ENCODE results near the gene FAM163B. TPM values are rescaled to one million over a fixed set of nuclear protein-coding genes. Genes with fewer than 3 reads are reported as not detected.
"Not testable (repeated sequence)": the region's sequence is repeated elsewhere in the genome, so short reads cannot be mapped to it uniquely, and the experiment has no call there.

The FAM163B gene
- total RNA-seq, 2 donors from 2014 or later, result not detected

DNA sequence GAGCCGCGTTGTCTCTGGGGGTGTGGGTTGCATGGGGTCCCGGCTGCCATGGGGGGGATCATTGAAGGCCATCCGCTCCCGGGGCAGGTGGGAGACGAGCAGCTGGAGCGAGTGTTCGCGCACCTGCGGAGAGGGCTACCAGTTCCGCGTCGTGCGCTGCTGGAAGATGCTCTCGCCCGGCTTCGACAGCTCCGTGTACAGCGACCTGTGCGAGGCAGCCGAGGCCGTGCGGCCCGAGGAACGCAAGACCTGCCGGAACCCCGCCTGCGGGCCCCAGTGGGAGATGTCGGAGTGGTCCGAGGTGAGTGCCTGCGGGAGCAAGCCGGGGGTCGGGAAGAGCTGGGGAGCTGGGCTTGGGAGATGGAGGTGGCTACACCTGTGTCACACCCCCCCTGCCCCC is 41.0 kb downstream of the FAM163B start:
- DNase-seq (no peak), ATAC-seq (replicated peaks in 1 of 2) (no peak)
- no peaks in the 10 kb centered on the region for H3K4me1 Mint-ChIP-seq (ENCODE audit: low read depth)
- no peak overlapping the region for H3K27ac Mint-ChIP-seq
- H3K4me3 Mint-ChIP-seq, result no peak overlapping the region
- no peaks in the 10 kb centered on the region for H3K27me3 Mint-ChIP-seq (ENCODE audit: low read depth)
- no peaks in the 10 kb centered on the region for H3K9me3 Mint-ChIP-seq
- no peaks in the 10 kb centered on the region for H3K36me3 Mint-ChIP-seq (ENCODE audit: insufficient read depth in 2 of 2)

DNA sequence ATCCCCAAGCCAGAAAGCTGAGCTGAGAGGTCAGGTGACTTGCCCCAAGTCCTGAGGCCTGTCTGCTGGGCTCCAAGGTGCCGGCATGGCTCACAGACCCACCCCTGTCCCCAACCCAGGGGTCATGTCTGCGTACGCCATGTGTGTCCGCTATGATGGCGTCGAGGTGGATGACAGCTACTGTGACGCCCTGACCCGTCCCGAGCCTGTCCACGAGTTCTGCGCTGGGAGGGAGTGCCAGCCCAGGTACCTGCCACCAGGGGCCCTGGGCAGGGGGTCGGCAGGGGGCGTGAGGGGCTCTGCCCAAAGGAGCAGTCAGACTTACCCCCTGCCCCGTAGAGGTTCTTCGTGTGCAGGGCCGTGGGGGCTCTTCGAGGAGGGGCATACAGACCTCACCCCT is 42.4 kb downstream of the FAM163B start:
- Mint-ChIP-seq H3K27me3 (ENCODE audit: low read depth) (no peaks in the 10 kb centered on the region), H3K9me3 (no peaks in the 10 kb centered on the region), H3K27ac (no peak overlapping the region), H3K4me3 (no peak overlapping the region), H3K36me3 (ENCODE audit: insufficient read depth in 2 of 2) (no peaks in the 10 kb centered on the region), H3K4me1 (ENCODE audit: low read depth) (no peaks in the 10 kb centered on the region)
- DNase-seq (no peak), ATAC-seq (replicated peaks in 1 of 2) (no peak)

DNA sequence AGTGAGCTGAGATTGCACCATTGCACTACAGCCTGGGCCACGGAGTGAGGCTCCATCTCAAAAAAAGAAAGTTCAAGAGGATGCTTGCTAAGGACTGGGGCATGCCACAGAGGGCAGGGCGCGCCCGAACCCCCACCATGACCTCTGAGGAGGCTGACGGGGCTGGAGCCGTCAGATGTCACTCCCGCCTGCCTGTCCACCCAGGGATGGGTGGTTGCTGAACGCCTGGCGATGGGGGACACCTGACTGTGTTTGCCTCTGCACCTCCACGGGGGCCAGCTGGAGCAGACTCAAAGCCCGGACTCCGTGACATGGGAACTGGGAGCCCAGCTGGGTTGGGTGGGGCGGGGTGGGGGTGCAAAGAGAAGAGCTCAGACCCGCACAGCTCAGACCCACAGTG is 42.8 kb downstream of the FAM163B start:
- DNase-seq (no peak), ATAC-seq (replicated peaks in 1 of 2) (no peak)
- no peak overlapping the region for H3K27ac Mint-ChIP-seq
- no peaks in the 10 kb centered on the region for H3K36me3 Mint-ChIP-seq (ENCODE audit: insufficient read depth in 2 of 2)
- no peak overlapping the region for H3K4me3 Mint-ChIP-seq
- no peaks in the 10 kb centered on the region for H3K4me1 Mint-ChIP-seq (ENCODE audit: low read depth)
- no peaks in the 10 kb centered on the region for H3K27me3 Mint-ChIP-seq (ENCODE audit: low read depth)
- no peaks in the 10 kb centered on the region for H3K9me3 Mint-ChIP-seq

DNA sequence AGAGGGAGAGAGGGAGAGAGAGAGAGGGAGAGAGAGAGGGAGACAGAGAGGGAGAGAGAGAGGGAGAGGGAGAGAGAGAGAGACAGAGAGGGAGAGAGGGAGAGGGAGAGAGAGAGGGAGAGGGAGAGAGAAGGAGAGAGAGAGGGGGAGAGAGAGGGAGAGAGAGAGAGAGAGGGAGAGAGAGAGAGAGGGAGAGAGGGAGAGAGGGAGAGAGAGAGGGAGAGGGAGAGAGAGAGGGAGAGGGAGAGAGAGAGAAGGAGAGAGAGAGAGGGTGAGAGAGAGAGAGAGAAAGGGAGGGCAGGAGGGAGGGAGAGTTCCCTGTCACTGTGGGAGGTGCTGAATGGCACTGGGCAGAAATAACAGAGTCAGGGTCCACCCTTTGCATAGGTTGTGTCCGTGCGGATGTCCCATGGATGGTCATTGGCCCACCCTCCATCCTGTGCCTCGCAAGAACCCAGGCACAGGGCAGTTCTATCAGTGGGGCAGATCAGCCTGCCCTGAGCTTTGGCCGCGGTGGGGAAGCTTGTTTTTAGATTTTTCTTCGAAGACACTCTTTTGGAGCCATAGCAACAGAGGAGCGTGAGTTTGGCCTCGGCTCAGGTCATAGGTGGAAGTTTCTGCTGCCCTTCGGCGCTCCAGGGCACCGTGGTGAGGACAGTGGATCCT is 44.6 kb downstream of the FAM163B start:
- Mint-ChIP-seq H3K27me3 (ENCODE audit: low read depth) (no peaks in the 10 kb centered on the region), H3K9me3 (no peaks in the 10 kb centered on the region), H3K4me1 (ENCODE audit: low read depth) (peaks cover 4% of the 10 kb centered on the region), H3K4me3 (no peak overlapping the region), H3K27ac (no peak overlapping the region), H3K36me3 (ENCODE audit: insufficient read depth in 2 of 2) (no peaks in the 10 kb centered on the region)
- DNase-seq, result no peak
- no peak for ATAC-seq (replicated peaks in 1 of 2)

DNA sequence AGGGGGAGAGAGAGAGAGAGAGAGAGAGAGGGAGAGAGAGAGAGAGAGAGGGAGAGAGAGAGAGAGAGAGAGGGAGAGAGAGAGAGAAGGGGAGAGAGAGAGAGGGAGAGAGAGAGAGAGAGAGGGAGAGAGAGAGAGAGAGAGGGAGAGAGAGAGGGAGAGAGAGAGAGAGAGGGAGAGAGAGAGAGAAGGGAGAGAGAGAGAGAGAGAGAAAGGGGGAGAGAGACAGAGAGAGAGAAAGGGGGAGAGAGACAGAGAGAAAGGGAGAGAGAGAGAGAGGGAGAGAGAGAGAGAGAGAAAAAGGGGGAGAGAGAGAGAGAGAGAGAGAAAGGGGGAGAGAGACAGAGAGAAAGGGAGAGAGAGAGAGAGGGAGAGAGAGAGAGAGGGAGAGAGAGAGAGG is 45.4 kb downstream of the FAM163B start:
- ATAC-seq (replicated peaks in 1 of 2); H3K4me1 Mint-ChIP-seq (ENCODE audit: low read depth); H3K9me3 Mint-ChIP-seq; H3K27ac Mint-ChIP-seq; H3K36me3 Mint-ChIP-seq (ENCODE audit: insufficient read depth in 2 of 2); DNase-seq; H3K4me3 Mint-ChIP-seq; H3K27me3 Mint-ChIP-seq (ENCODE audit: low read depth): not testable (repeated sequence)

DNA sequence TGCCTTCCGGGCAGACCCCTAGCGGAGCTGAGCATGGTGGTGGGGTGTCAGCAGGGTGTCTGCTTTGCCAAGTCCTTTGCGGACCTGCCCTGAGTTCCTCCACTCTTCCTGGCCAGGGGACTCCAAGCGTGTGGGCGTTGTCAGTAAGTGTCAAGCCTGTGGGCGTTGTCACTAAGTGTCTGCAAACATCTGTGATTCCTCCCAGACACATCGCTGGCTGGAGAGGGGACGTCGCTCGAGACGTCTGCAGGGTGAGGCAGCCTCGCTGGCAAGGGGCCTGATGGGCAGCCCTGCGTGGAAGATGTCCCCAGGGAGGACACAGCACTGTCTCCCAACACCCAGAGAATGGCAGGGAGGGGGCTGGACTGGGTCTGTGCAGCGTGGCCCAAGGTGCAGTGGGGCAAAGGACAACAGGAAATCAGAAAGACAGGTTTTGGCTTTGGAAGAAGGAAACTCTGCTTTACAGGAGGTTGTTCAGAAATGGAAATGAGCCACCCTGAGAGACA is 45.8 kb downstream of the FAM163B start:
- DNase-seq (no peak), ATAC-seq (replicated peaks in 1 of 2) (no peak)
- no peaks in the 10 kb centered on the region for H3K9me3 Mint-ChIP-seq
- H3K4me3 Mint-ChIP-seq, result no peak overlapping the region
- H3K36me3 Mint-ChIP-seq (ENCODE audit: insufficient read depth in 2 of 2), result no peaks in the 10 kb centered on the region
- no peaks in the 10 kb centered on the region for H3K27me3 Mint-ChIP-seq (ENCODE audit: low read depth)
- no peak overlapping the region for H3K27ac Mint-ChIP-seq
- peaks cover 13% of the 10 kb centered on the region for H3K4me1 Mint-ChIP-seq (ENCODE audit: low read depth)

DNA sequence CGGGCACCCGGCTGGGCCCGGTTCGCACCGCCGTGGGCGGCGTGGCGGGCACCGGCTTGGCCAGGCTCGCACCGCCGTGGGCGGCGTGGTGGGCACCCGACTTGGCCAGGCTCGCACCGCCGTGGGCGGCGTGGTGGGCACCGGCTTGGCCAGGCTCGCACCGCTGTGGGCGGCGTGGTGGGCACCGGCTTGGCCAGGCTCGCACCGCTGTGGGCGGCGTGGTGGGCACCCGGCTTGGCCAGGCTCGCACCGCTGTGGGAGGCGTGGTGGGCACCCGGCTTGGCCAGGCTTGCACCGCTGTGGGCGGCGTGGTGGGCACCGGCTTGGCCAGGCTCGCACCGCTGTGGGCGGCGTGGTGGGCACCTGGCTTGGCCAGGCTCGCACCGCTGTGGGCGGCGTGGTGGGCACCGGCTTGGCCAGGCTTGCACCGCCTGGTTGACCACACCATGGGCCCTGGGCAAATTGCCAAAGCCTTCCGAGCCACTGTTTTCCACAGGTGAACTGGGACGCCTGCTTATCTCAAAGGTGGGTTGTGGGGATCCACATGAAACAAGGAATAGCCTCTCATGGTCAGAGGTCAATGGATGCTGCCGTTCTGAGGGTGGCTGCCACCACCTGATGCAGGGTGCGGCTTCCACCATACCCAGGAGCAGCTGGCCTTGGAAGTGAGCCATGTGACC is 46.4 kb downstream of the FAM163B start:
- Mint-ChIP-seq H3K9me3 (no peaks in the 10 kb centered on the region), H3K27ac (no peak overlapping the region), H3K4me3 (no peak overlapping the region), H3K27me3 (ENCODE audit: low read depth) (no peaks in the 10 kb centered on the region), H3K4me1 (ENCODE audit: low read depth) (peaks cover 19% of the 10 kb centered on the region), H3K36me3 (ENCODE audit: insufficient read depth in 2 of 2) (no peaks in the 10 kb centered on the region)
- DNase-seq (no peak), ATAC-seq (replicated peaks in 1 of 2) (no peak)

DNA sequence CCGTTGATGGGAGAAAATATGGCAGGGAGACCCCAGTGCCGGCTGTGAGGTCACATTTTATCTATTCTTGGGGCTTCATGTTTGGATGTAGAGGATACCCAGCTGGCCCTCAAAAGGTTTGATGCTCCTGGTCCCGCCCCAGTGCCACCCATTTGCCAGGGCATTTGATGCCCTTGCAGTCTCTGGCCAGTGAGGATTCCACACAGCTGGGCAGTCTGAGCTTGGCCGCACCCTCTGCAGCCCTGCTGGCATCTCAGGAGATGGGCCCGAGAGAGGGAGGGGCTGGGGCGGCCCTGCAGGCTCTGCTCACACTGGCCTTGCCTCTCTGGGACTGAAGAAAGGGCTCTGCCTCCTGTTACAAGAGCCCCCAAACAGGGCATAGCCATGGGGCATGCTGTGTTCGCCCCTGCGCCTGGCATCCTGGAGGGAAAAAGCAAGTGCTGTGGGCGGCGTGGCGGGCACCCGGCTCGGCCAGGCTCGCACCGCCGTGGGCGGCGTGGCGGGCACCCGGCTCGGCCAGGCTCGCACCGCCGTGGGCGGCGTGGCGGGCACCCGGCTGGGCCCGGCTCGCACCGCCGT is 47.1 kb downstream of the FAM163B start:
- H3K4me3 Mint-ChIP-seq, result no peak overlapping the region
- no peak overlapping the region for H3K27ac Mint-ChIP-seq
- peaks cover 23% of the 10 kb centered on the region for H3K4me1 Mint-ChIP-seq (ENCODE audit: low read depth)
- no peaks in the 10 kb centered on the region for H3K9me3 Mint-ChIP-seq
- DNase-seq (no peak), ATAC-seq (replicated peaks in 1 of 2) (no peak)
- no peaks in the 10 kb centered on the region for H3K36me3 Mint-ChIP-seq (ENCODE audit: insufficient read depth in 2 of 2)
- H3K27me3 Mint-ChIP-seq (ENCODE audit: low read depth), result no peaks in the 10 kb centered on the region

DNA sequence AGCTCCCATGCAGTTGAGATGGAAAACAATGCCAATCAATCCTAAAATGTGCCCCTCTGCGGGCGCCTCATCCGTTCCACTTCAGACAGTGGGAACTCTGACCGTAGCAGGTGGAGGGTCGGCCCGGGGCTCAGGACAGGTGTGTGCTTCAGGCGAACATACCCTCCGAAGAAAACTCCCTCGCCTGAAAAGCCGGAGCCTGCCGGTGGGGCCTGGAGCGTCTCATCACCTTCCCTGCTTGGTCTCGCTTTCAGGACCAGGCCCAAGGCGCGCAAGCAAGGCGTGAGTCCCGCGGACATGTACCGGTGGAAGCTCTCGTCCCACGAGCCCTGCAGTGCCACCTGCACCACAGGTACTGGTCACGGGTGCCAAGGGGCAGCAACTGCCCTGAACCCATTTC is 48.2 kb downstream of the FAM163B start:
- Mint-ChIP-seq H3K4me1 (ENCODE audit: low read depth) (peaks cover 23% of the 10 kb centered on the region), H3K27me3 (ENCODE audit: low read depth) (no peaks in the 10 kb centered on the region), H3K4me3 (no peak overlapping the region), H3K36me3 (ENCODE audit: insufficient read depth in 2 of 2) (no peaks in the 10 kb centered on the region), H3K27ac (no peak overlapping the region), H3K9me3 (no peaks in the 10 kb centered on the region)
- no peak for DNase-seq
- no peak for ATAC-seq (replicated peaks in 1 of 2)

DNA sequence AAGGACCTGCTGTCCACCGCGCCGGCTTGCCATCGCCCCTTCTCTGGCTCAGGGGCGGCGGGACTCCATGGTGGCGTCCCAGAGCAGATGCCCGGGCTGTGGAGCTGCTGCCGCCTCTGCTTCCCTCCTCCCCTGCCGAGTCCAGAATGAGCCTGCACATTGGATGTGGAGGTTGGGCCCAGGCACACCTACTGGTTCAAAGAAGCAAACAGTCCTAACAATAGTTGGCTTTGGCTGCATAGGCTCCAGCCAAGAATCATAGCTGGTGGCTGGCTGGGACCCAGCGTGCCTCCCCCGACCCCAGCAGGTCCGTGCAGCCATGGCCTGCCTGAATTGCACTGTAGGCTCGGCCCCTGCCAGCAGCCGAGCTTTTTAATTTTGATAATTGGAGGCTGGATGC is 48.9 kb downstream of the FAM163B start:
- H3K4me1 Mint-ChIP-seq (ENCODE audit: low read depth), result peaks cover 23% of the 10 kb centered on the region
- H3K27ac Mint-ChIP-seq, result no peak overlapping the region
- DNase-seq (no peak), ATAC-seq (replicated peaks in 1 of 2) (no peak)
- no peak overlapping the region for H3K4me3 Mint-ChIP-seq
- no peaks in the 10 kb centered on the region for H3K36me3 Mint-ChIP-seq (ENCODE audit: insufficient read depth in 2 of 2)
- no peaks in the 10 kb centered on the region for H3K9me3 Mint-ChIP-seq
- H3K27me3 Mint-ChIP-seq (ENCODE audit: low read depth), result no peaks in the 10 kb centered on the region

DNA sequence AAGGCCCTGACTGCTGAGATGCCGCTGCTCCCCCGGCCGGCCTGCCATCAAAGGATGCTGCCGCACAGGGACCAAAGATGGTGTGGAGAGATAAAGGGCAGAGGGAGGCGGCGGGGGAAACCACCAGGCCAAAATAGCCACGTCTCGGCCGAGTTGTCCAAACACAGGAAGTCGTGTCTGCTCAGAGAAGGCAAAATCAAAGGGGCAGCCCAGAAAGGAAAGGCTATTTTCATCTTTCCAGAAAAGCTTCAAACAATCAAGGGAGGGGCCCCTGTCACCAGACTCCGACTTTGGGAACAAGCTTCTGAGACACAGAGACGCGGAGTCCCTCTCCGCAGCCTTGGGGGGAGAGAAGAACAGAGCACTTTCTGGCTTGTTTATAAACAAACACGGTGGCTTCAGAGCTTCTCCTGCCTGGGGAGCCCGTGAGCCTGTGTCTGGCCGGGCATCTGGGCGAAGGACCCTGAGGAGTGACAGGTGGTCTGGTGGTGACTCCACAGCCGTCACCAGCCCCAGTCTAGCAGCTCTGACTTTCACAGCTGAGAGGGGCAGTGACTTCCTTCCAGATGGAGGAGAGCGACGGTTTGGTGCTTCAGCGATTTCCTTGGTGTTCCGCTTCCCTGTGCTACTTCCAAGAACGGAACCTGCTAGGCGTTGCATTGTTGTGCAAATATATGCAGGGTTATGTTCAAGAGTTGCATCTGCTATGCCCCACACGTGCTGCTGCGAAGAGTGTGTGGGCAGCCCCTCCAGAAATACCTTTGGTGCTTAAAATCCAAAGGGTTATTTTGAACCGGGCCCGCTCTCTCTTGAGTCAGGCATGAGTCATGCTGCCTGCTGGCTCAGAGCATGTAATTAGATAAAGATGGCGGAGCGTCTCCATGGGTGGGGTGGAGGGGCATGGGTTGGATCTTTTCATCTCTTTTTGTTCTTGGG is 50.7 kb downstream of the FAM163B start:
- peak overlapping the region; percentile 51 to 70 for H3K4me3 Mint-ChIP-seq
- H3K4me1 Mint-ChIP-seq (ENCODE audit: low read depth), result peaks cover 23% of the 10 kb centered on the region
- H3K36me3 Mint-ChIP-seq (ENCODE audit: insufficient read depth in 2 of 2), result no peaks in the 10 kb centered on the region
- H3K27ac Mint-ChIP-seq, result no peak overlapping the region
- DNase-seq, result peak; percentile 9 to 46
- ATAC-seq (replicated peaks in 1 of 2), result peak; percentile 58 to 81
- H3K9me3 Mint-ChIP-seq, result no peaks in the 10 kb centered on the region
- H3K27me3 Mint-ChIP-seq (ENCODE audit: low read depth), result no peaks in the 10 kb centered on the region

DNA sequence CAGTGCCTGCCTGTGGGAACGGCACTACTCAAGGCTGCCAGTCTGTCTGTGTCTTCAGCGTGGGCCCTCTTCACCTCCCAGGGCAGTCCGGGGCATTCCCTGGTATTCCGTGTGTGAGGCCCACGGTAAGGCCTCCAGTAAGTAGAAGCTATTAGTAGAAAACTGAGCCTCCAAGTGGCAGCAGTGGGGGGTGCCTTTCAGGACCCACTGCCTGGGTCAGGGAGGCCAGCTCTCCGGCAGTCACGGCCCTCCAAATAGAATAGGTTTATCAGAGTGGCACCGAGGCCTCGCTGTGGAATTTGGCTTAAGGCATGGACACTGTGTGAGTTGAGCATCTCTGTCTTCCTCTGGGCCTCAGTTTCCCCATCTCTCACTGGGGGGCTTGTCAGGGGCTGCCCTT is 51.6 kb downstream of the FAM163B start:
- H3K27me3 Mint-ChIP-seq (ENCODE audit: low read depth), result no peaks in the 10 kb centered on the region
- peaks cover 23% of the 10 kb centered on the region for H3K4me1 Mint-ChIP-seq (ENCODE audit: low read depth)
- no peaks in the 10 kb centered on the region for H3K36me3 Mint-ChIP-seq (ENCODE audit: insufficient read depth in 2 of 2)
- H3K9me3 Mint-ChIP-seq, result no peaks in the 10 kb centered on the region
- ATAC-seq (replicated peaks in 1 of 2) (no peak), DNase-seq (no peak)
- no peak overlapping the region for H3K27ac Mint-ChIP-seq
- no peak overlapping the region for H3K4me3 Mint-ChIP-seq

DNA sequence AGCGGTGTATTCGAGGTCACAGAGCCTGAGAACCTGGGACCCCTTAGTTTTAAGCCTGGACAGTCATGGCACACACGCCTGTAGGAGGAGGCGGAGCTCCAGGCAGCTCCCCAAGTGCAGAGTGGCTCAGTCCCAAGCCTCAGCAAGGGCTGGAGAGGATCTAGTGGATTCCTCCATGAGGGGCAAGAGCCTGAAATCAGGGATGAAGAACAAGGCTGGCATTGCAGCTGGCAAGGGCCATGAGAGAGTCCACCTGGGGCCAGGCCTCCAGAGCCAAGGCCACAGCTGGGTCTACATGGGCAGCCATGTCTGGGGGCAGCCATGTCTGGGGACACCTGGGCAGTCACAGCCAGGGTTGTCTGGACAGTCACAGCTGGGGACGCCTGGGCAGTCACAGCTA is 52.8 kb downstream of the FAM163B start:
- H3K27ac Mint-ChIP-seq, result no peak overlapping the region
- no peak overlapping the region for H3K4me3 Mint-ChIP-seq
- no peaks in the 10 kb centered on the region for H3K9me3 Mint-ChIP-seq
- H3K27me3 Mint-ChIP-seq (ENCODE audit: low read depth), result no peaks in the 10 kb centered on the region
- ATAC-seq (replicated peaks in 1 of 2) (no peak), DNase-seq (no peak)
- H3K4me1 Mint-ChIP-seq (ENCODE audit: low read depth), result peaks cover 23% of the 10 kb centered on the region
- no peaks in the 10 kb centered on the region for H3K36me3 Mint-ChIP-seq (ENCODE audit: insufficient read depth in 2 of 2)
